Loucy (cell line): Measurements from ENCODE around the gene DNAJB6.

ENCODE experiments used
- CTCF ChIP-seq: fragments of 200-600 bp; sonication (generic); conservative IDR thresholded peaks from 2 replicates; pipeline ENCODE4 v1.5.1; 2014; ENCODE audit warnings: mild to moderate bottlenecking, antibody characterized with exemption, low read length
- EZH2phosphoT487 ChIP-seq: fragments of 200-600 bp; IDR thresholded peaks from 2 replicates; pipeline ENCODE4 v1.6.1; 2018; ENCODE audit warnings: antibody characterized with exemption, mild to moderate bottlenecking, moderate library complexity, borderline replicate concordance

GRCh38 chr7:157389951-157390730 is 53.3 kb downstream of the DNAJB6 start:
- TF ChIP-seq CTCF = no peak
- no peak for TF ChIP-seq EZH2phosphoT487
